Psoas muscle (tissue), 8 donors: ENCODE measurements around the gene H2AZ2. TPM values are rescaled to one million over a fixed set of nuclear protein-coding genes. Genes with fewer than 3 reads are reported as not detected.
"Not testable (repeated sequence)": the region's sequence is repeated elsewhere in the genome, so short reads cannot be mapped to it uniquely, and the experiment has no call there.

Experiments
- ATAC-seq, 4 donors: fragments of 200-7000 bp; cut with Tn5 transposase; one replicate each; pipeline ENCODE4 v1.9.1; 2020; ENCODE audit warnings: moderate library complexity in 3 of 4, mild to moderate bottlenecking in 2 of 4
- DNase-seq, 2 donors: peaks; one replicate each; pipeline ENCODE4 v3.0.0-alpha.2; 2020
- H3K27ac ChIP-seq: fragments of 200-600 bp; one replicate; pipeline ENCODE4 v1.8.0; 2022
- H3K27me3 ChIP-seq, 3 donors: fragments of 200-600 bp in 1 of 3; one replicate each; pipeline versions ENCODE4 v1.6.1 to v1.8.0; 2013 to 2022; ENCODE audit warnings: low read length in 2 of 3, mild to moderate bottlenecking in 2 of 3, moderate library complexity in 1 of 3; ENCODE audit not compliant: insufficient read depth in 3 of 3
- H3K36me3 ChIP-seq, 2 donors: fragments of 200-600 bp in 1 of 2; one replicate each; pipeline versions ENCODE4 v1.6.1 to v1.8.0; 2013 to 2022; ENCODE audit warnings: low read depth in 1 of 2, mild to moderate bottlenecking in 1 of 2, moderate library complexity in 1 of 2; ENCODE audit not compliant: insufficient read depth in 1 of 2
- H3K4me1 ChIP-seq: fragments of 200-600 bp; one replicate; pipeline ENCODE4 v1.8.0; 2022
- H3K4me3 ChIP-seq: fragments of 200-600 bp; one replicate; pipeline ENCODE4 v1.8.0; 2022; ENCODE audit warnings: mild to moderate bottlenecking
- H3K9me3 ChIP-seq: fragments of 200-600 bp; one replicate; pipeline ENCODE4 v1.8.0; 2022
- WGBS, 3 donors: extraction: QIAGEN DNeasy Blood & Tissue Kit; methylation state at CpG; one replicate each; pipeline versions ENCODE4 v1.1.6 to v1.1.7; 2013; 5-methylcytosine and 5-hydroxymethylcytosine counted together
- intact Hi-C, 2 donors: fragments of 100-400 bp; cut with DNase I; formaldehyde crosslinking; loops; one replicate each; pipeline versions ENCODE4 v1.11.0 to v1.14.2; 2022
- polyA plus RNA-seq, 3 donors: library from polyadenylated mRNA; stranded (reverse); fragments of 200-250 nt; gene quantifications; one replicate each; pipeline ENCODE4 v1.2.3, GENCODE V29; 2013
- total RNA-seq, 4 donors: library from RNA; stranded (reverse); fragmentation: NEBNext Ultra II Directional in 2 of 4; extraction: Animal tissue kit (Norgen Biotek cat#: 25700) in 2 of 4; gene quantifications; one replicate each; pipeline versions ENCODE4 v1.2.1 to v1.2.4, GENCODE V29; 2021 to 2023
- TF ChIP-seq, protein P1 (sequence below): fragments of 200-600 bp; IDR thresholded peaks from one replicate; pipeline ENCODE4 v1.8.0; 2022; ENCODE audit warnings: antibody characterized with exemption
- donor health status: healthy with polysubstance abuse.
- donor health status: DM: no; HTN: no; CAD: no; lungs with moderate emphysema.
- donor health status: Bipolar disorder and iron deficiency.
- donor health status: healthy.
- donor health status: DM: yes; HTN: yes; CAD: no.
- donor health status: DM: no; HTN: no; CAD: no.
- donor health status: DM: no; HTN: no; CAD: no.
- donor health status: DM: yes; HTN: yes; CAD: no.

H2AZ2 gene
- total and polyA plus RNA-seq, 7 donors, result 37.1 to 155 (median 124) TPM

GRCh38 chr7:44789990-44790389 is 57.9 kb downstream of the H2AZ2 start:
- DNase-seq (no peak), ATAC-seq (no peak)
- Histone ChIP-seq H3K4me1 (no peaks in the 10 kb centered on the region), H3K4me3 (no peak overlapping the region), H3K36me3 (no peaks in the 10 kb centered on the region), H3K27ac (no peak overlapping the region), H3K9me3 (no peaks in the 10 kb centered on the region), H3K27me3 (no peaks in the 10 kb centered on the region)
- TF ChIP-seq, protein P1, sequence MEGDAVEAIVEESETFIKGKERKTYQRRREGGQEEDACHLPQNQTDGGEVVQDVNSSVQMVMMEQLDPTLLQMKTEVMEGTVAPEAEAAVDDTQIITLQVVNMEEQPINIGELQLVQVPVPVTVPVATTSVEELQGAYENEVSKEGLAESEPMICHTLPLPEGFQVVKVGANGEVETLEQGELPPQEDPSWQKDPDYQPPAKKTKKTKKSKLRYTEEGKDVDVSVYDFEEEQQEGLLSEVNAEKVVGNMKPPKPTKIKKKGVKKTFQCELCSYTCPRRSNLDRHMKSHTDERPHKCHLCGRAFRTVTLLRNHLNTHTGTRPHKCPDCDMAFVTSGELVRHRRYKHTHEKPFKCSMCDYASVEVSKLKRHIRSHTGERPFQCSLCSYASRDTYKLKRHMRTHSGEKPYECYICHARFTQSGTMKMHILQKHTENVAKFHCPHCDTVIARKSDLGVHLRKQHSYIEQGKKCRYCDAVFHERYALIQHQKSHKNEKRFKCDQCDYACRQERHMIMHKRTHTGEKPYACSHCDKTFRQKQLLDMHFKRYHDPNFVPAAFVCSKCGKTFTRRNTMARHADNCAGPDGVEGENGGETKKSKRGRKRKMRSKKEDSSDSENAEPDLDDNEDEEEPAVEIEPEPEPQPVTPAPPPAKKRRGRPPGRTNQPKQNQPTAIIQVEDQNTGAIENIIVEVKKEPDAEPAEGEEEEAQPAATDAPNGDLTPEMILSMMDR, result no peak
- intact Hi-C loops, result loop anchor here (5.0 kb wide), 2 partner anchors 33 to 38 kb away; no protein-coding TSS in a partner anchor
- WGBS, 3 donors, result 81 to 88% (median 86%) methylated on average over 5 of the region's 5 CpGs

- intact Hi-C loops, result no loop called here
Observed at GRCh38 chr7:44787762-44788161, 60.1 kb downstream of the H2AZ2 start.

DNA sequence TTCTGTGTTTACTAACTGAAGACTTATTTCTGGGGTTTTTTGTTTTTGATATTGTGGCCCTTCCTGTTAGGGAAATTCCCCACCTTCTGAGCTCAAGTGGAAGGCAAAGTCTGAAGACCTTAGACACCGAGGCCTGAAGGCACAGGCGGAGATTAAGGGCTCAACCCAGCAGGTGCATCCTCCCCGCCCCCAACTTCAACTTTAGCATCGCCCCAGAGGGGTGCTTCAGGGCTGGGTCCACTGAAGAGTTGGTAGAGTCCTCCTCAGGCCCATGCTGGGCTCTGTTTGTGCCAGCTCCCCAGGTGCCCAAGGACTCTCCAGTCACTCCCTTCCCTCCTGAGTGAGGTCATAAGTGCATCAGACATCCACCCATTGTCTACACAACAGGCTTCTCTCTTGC is 60.8 kb downstream of the H2AZ2 start:
- WGBS, 3 donors, result 61 to 77% (median 71%) methylated on average over 4 of the region's 4 CpGs
- H3K27ac ChIP-seq, result no peak overlapping the region
- no peaks in the 10 kb centered on the region for H3K4me1 ChIP-seq
- no peak for ATAC-seq
- TF ChIP-seq, protein P1, result no peak
- no peaks in the 10 kb centered on the region for H3K27me3 ChIP-seq
- no peaks in the 10 kb centered on the region for H3K9me3 ChIP-seq
- no peak for DNase-seq
- no peak overlapping the region for H3K4me3 ChIP-seq
- H3K36me3 ChIP-seq, result no peaks in the 10 kb centered on the region
- intact Hi-C loops, result no loop called here

More at GRCh38 chr7:44787762-44788161, 60.1 kb downstream of the H2AZ2 start:
- no peak overlapping the region for H3K27ac ChIP-seq
- DNase-seq (no peak), ATAC-seq (no peak)
- WGBS, 3 donors, result 70 to 76% (median 75%) methylated on average over 3 of the region's 3 CpGs
- H3K36me3 ChIP-seq, result no peaks in the 10 kb centered on the region
- H3K9me3 ChIP-seq, result no peaks in the 10 kb centered on the region
- no peak overlapping the region for H3K4me3 ChIP-seq
- no peaks in the 10 kb centered on the region for H3K4me1 ChIP-seq
- H3K27me3 ChIP-seq, result no peaks in the 10 kb centered on the region
- TF ChIP-seq, protein P1, result no peak

DNA sequence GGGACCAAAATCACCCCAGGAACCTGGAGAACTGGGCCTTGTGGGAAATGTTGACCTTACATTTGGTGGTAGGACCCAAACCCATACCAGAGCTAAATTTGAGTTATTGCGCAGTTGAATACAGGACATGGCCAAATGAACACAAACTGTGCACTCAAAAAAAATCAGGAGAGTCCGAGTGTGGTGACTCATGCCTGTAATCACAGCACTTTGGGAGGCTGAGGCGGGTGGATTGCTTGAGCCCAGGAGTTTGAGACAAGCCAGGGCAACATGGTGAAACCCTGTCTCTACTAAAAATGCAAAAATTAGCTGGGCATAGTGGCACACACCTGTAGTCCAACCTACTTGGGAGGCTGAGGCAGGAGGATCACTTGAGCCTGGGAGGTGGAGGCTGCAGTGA is 62.7 kb downstream of the H2AZ2 start:
- 96 to 97% (median 97%) methylated on average over 3 of the region's 3 CpGs for WGBS, 3 donors
- H3K4me1 ChIP-seq, H3K27me3 ChIP-seq, H3K27ac ChIP-seq, H3K9me3 ChIP-seq, ATAC-seq, H3K36me3 ChIP-seq, H3K4me3 ChIP-seq, DNase-seq, intact Hi-C loops: not testable (repeated sequence)

- DNase-seq (no peak), ATAC-seq (no peak)
- H3K4me3 ChIP-seq, result no peak overlapping the region
- no peaks in the 10 kb centered on the region for H3K27me3 ChIP-seq
- no peaks in the 10 kb centered on the region for H3K4me1 ChIP-seq
- no peaks in the 10 kb centered on the region for H3K36me3 ChIP-seq
- 71 to 80% (median 78%) methylated on average over 1 of the region's 1 CpG for WGBS, 3 donors
- TF ChIP-seq, protein P1, result no peak
- no peak overlapping the region for H3K27ac ChIP-seq
- intact Hi-C loops, result no loop called here
- no peaks in the 10 kb centered on the region for H3K9me3 ChIP-seq
Observed at GRCh38 chr7:44784364-44784763, 63.5 kb downstream of the H2AZ2 start.
